K562 (cell line): ENCODE measurements around the gene BTRC. TPM values are rescaled to one million over a fixed set of nuclear protein-coding genes. Genes with fewer than 3 reads are reported as not detected.

Source experiments
- ATAC-seq: fragments of 200-7000 bp; cut with Tn5 transposase; 3 replicates; pipeline ENCODE4 v1.9.1; 2020; ENCODE audit warnings: moderate library complexity
- BruUV-seq: library from RNA; stranded (reverse); fragments of 400-500 nt; replicated peaks from 2 replicates; lab custom pipeline; 2021; lab: Mats Ljungman, UMichigan
- CTCF ChIA-PET: fragments of 300-600 bp; formaldehyde crosslinking; extraction: SDS; loops from one replicate; lab custom pipeline; 2021; ENCODE audit warnings: low intra/inter-chr PET ratio; lab: Yijun Ruan, JAX
- POLR2A ChIA-PET: fragments of 300-600, 350-650 bp; sonication (Branson Sonifier 250); formaldehyde crosslinking; extraction: SDS; loops from one replicate; lab custom pipeline; 2021; ENCODE audit warnings: antibody characterized with exemption, inconsistent platforms; lab: Yijun Ruan, JAX
- DNase-seq, 4 experiments: peaks; one replicate each; pipeline versions ENCODE4 v3.0.0 to v3.0.0-alpha.2; 2011 to 2018; ENCODE audit warnings: low spot score in 3 of 4, mixed read lengths in 3 of 4; ENCODE audit errors: extremely low read depth in 1 of 4
- FAIRE-seq: peaks from 2 replicates; lab custom pipeline; 2011; peaks lifted over from hg19 to GRCh38; lab: Jason Lieb, UNC
- H2AFZ ChIP-seq: 2 replicates; pipeline ENCODE4 v1.6.0; 2011; ENCODE audit warnings: low read depth, low read length, control low read depth, inconsistent platforms
- H3K27ac ChIP-seq: fragments of 200-600 bp; 3 replicates; pipeline ENCODE4 v1.8.0; 2011; ENCODE audit warnings: low read depth, mild to moderate bottlenecking, control low read depth, inconsistent platforms, low read length, moderate library complexity, mixed read lengths; ENCODE audit errors: extremely low read depth
- H3K27me3 ChIP-seq, 2 experiments: fragments of 300-600 bp in 1 of 2; 2 replicates in 1 of 2; 3 replicates in 1 of 2; pipeline versions ENCODE4 v1.6.0 to v1.8.0; 2011; ENCODE audit warnings: inconsistent platforms in 2 of 2, low read length in 2 of 2, mild to moderate bottlenecking in 1 of 2, mixed read lengths in 1 of 2, moderate library complexity in 1 of 2; ENCODE audit not compliant: control insufficient read depth in 2 of 2, insufficient read depth in 2 of 2
- H3K36me3 ChIP-seq: fragments of 300-600 bp; 3 replicates; pipeline ENCODE4 v1.8.0; 2011; ENCODE audit warnings: mild to moderate bottlenecking, low read length, inconsistent platforms; ENCODE audit not compliant: control insufficient read depth, insufficient read depth
- H3K4me1 ChIP-seq, 2 experiments: fragments of 200-600 bp in 1 of 2; replicated peaks in 1 of 2; 2 replicates in 1 of 2; 3 replicates in 1 of 2; pipeline versions ENCODE4 v1.5.1 to v1.8.0; 2011; ENCODE audit warnings: inconsistent platforms in 2 of 2, low read length in 2 of 2, mild to moderate bottlenecking in 1 of 2, mixed read lengths in 1 of 2, moderate library complexity in 1 of 2; ENCODE audit not compliant: control insufficient read depth in 2 of 2, insufficient read depth in 2 of 2
- H3K4me2 ChIP-seq: 2 replicates; pipeline ENCODE4 v1.6.1; 2011; ENCODE audit warnings: low read length, control low read depth, inconsistent platforms, mixed read lengths; ENCODE audit not compliant: insufficient read depth
- H3K4me3 ChIP-seq: fragments of 200-600 bp; sonication (generic), shearing (Covaris generic); 2 replicates; pipeline ENCODE4 v1.5.1; 2016; ENCODE audit warnings: control low read depth, inconsistent platforms
- H3K79me2 ChIP-seq: fragments of 200-600 bp; 3 replicates; pipeline ENCODE4 v1.8.0; 2011; ENCODE audit warnings: low read length, inconsistent platforms; ENCODE audit not compliant: control insufficient read depth, insufficient read depth
- H3K9ac ChIP-seq, 2 experiments: 2 replicates each; pipeline versions ENCODE4 v1.6.0 to v1.6.1; 2011; ENCODE audit warnings: low read depth in 2 of 2, low read length in 2 of 2, control low read depth in 1 of 2, inconsistent platforms in 1 of 2, mild to moderate bottlenecking in 1 of 2, mixed read lengths in 1 of 2; ENCODE audit not compliant: insufficient read depth in 1 of 2
- H3K9me1 ChIP-seq: one replicate; pipeline ENCODE4 v1.6.0; 2011; ENCODE audit warnings: inconsistent platforms, mild to moderate bottlenecking, low read length, moderate library complexity; ENCODE audit not compliant: control insufficient read depth, insufficient read depth
- H3K9me3 ChIP-seq: replicated peaks from 2 replicates; pipeline ENCODE4 v1.5.1; 2011; ENCODE audit warnings: low read depth, low read length, inconsistent platforms; ENCODE audit not compliant: control insufficient read depth, insufficient read depth
- H4K20me1 ChIP-seq: replicated peaks from 2 replicates; pipeline ENCODE4 v1.6.1; 2011; ENCODE audit warnings: low read length, inconsistent platforms, mixed read lengths; ENCODE audit not compliant: control insufficient read depth, insufficient read depth
- CBFA2T3 ChIP-seq: fragments of 450-650 bp; IDR thresholded peaks from 2 replicates; pipeline ENCODE4 v1.6.1; 2017
- DNMT1 ChIP-seq: fragments of 450-650 bp; IDR thresholded peaks from 2 replicates; pipeline ENCODE4 v1.6.1; 2016; ENCODE audit warnings: antibody characterized with exemption, mild to moderate bottlenecking
- E4F1 ChIP-seq: fragments of 250-450 bp; sonication (Bioruptor Pico); IDR thresholded peaks from 2 replicates; pipeline ENCODE4 v1.5.0; 2021; ENCODE audit warnings: mild to moderate bottlenecking, borderline replicate concordance
- ELF4 ChIP-seq: fragments of 450-650 bp; formaldehyde crosslinking; IDR thresholded peaks from 2 replicates; pipeline ENCODE4 v1.4.0; 2022; ENCODE audit warnings: missing genetic modification characterization
- HDAC8 ChIP-seq: fragments of 450-650 bp; IDR thresholded peaks from 2 replicates; pipeline ENCODE4 v1.6.1; 2016; ENCODE audit warnings: mild to moderate bottlenecking, missing genetic modification characterization, moderate library complexity, missing compliant biosample characterization
- HNRNPLL ChIP-seq: fragments of 200-400 bp; formaldehyde crosslinking; IDR thresholded peaks from 2 replicates; pipeline ENCODE4 v1.6.1; 2017; ENCODE audit warnings: low read length, low read depth, mild to moderate bottlenecking; ENCODE audit not compliant: poor library complexity, severe bottlenecking
- PRDM10 ChIP-seq: fragments of 450-650 bp; IDR thresholded peaks from 2 replicates; pipeline ENCODE4 v1.6.1; 2018; ENCODE audit not compliant: partially characterized antibody
- RB1 ChIP-seq: fragments of 450-650 bp; IDR thresholded peaks from 2 replicates; pipeline ENCODE4 v1.6.1; 2017; ENCODE audit warnings: low read depth, mild to moderate bottlenecking
- RHOXF2B ChIP-seq: fragments of 250-450 bp; sonication (Bioruptor Pico); conservative IDR thresholded peaks from 2 replicates; pipeline ENCODE4 v1.5.1; 2021
- RNF2 ChIP-seq: sonication (generic); IDR thresholded peaks from 2 replicates; pipeline ENCODE4 v1.6.1; 2016
- SP2 ChIP-seq: IDR thresholded peaks from 2 replicates; pipeline ENCODE4 v1.6.1; 2011; ENCODE audit warnings: mild to moderate bottlenecking, low read depth, low read length, moderate library complexity; ENCODE audit not compliant: poor library complexity, severe bottlenecking; ENCODE audit errors: extremely low read depth
- TFE3 ChIP-seq: fragments of 450-650 bp; formaldehyde crosslinking; IDR thresholded peaks from 2 replicates; pipeline ENCODE4 v1.4.0; 2020; ENCODE audit warnings: mild to moderate bottlenecking, mixed read lengths
- XRCC3 ChIP-seq: fragments of 450-650 bp; IDR thresholded peaks from 2 replicates; pipeline ENCODE4 v1.6.1; 2017; ENCODE audit warnings: mild to moderate bottlenecking, moderate library complexity
- YY1 ChIP-seq, 3 experiments: IDR thresholded peaks; 2 replicates each; pipeline ENCODE4 v1.6.1; 2011; ENCODE audit warnings: low read length in 2 of 3, mild to moderate bottlenecking in 2 of 3, moderate library complexity in 2 of 3, borderline replicate concordance in 1 of 3, control low read depth in 1 of 3, low read depth in 1 of 3; ENCODE audit not compliant: insufficient read depth in 3 of 3, insufficient replicate concordance in 2 of 3, control insufficient read depth in 1 of 3, insufficient read length in 1 of 3; ENCODE audit errors: extremely low read depth in 1 of 3
- WGBS: fragments of 100-300 bp; shearing (Covaris generic); methylation state at CpG from one replicate; pipeline ENCODE4 v1.1.6; 2016; ENCODE audit warnings: low coverage, mixed read lengths; ENCODE audit not compliant: insufficient coverage; ENCODE audit errors: missing lambda C conversion rate; 5-methylcytosine and 5-hydroxymethylcytosine counted together
- in situ Hi-C: fragments of 300-500 bp; cut with MboI; formaldehyde crosslinking; loops from 4 replicates; pipeline ENCODE4 v1.15.0; 2018; ENCODE audit warnings: inconsistent platforms, mixed read lengths
- intact Hi-C: fragments of 100-400 bp; cut with micrococcal nuclease; formaldehyde crosslinking; loops from 2 replicates; pipeline ENCODE4 v1.14.2; 2022
- polyA plus RNA-seq, 8 experiments: library from polyadenylated mRNA; depleted of rRNA in 4 of 8; stranded (reverse) in 5 of 8; unstranded in 3 of 8; fragments of >200 nt; fragmentation: Nextera tagmentation in 2 of 8; fragmentation: Illumina TruSeq in 1 of 8; extraction: Ambion mirVana in 2 of 8; extraction: Trizol in 1 of 8; gene quantifications; 2 replicates each; pipeline versions ENCODE4 v1.2.1 to v1.2.3, GENCODE V29; 2011 to 2014; ENCODE audit warnings: inconsistent platforms in 1 of 8, missing spikeins in 1 of 8
- total RNA-seq, 7 experiments: library from RNA; depleted of rRNA in 6 of 7; stranded (reverse); fragments of >200 nt in 6 of 7; fragmentation: Illumina TruSeq in 2 of 7; extraction: Trizol in 2 of 7; gene quantifications; 2 replicates each; pipeline versions ENCODE4 v1.2.1 to v1.2.3, GENCODE V29; 2011 to 2021; ENCODE audit warnings: low replicate concordance in 1 of 7

Gene BTRC
- total and polyA plus RNA-seq, 9 of the 15 experiments (the other 6 are each of a cell fraction or from before 2014, with no cell fraction given): 1.6 to 15.4 (median 7.0) TPM

- TF ChIP-seq DNMT1 (no peak), RB1 (no peak), HDAC8 (tag) (no peak)
These were observed 208.3 kb downstream of the BTRC start (continued) for GRCh38 chr10:101562231-101562630.

GRCh38 chr10:101563007-101563406, 209.0 kb downstream of the BTRC start:
- intact Hi-C loops: no loop called here
- no peak for TF ChIP-seq RNF2
- TF ChIP-seq YY1 (IDR thresholded peaks at IDR 0.05; ENCODE audit: borderline replicate concordance in 1 of 3, control insufficient read depth in 1 of 3, extremely low read depth in 1 of 3, insufficient read depth in 3 of 3, insufficient read length in 1 of 3, insufficient replicate concordance in 2 of 3, low read depth in 1 of 3, low read length in 2 of 3): no peak
- TF ChIP-seq E4F1 (CRISPR knock-in tag): no peak
- no peak for TF ChIP-seq RHOXF2B (CRISPR knock-in tag)
- TF ChIP-seq PRDM10: no peak
- TF ChIP-seq CBFA2T3: no peak
- no peak for TF ChIP-seq HNRNPLL
- TF ChIP-seq TFE3 (CRISPR knock-in tag): no peak
- no peak for TF ChIP-seq XRCC3
- TF ChIP-seq SP2: no peak
- no peak for TF ChIP-seq ELF4 (CRISPR knock-in tag)

More at GRCh38 chr10:101563007-101563406, 209.0 kb downstream of the BTRC start:
- Histone ChIP-seq H2AFZ (no peak overlapping the region), H3K4me2 (no peak overlapping the region), H3K9me3 (no peaks in the 10 kb centered on the region), H3K79me2 (no peaks in the 10 kb centered on the region), H3K27ac (no peak overlapping the region), H3K9ac (no peak overlapping the region), H3K9me1 (no peaks in the 10 kb centered on the region), H3K27me3 (no peaks in the 10 kb centered on the region), H4K20me1 (no peaks in the 10 kb centered on the region), H3K36me3 (no peaks in the 10 kb centered on the region), H3K4me3 (no peak overlapping the region), H3K4me1 (peaks cover 9 to 26% of the 10 kb centered on the region in 2 experiments; a peak in 4 of 5 replicates)
- in situ Hi-C loops: no loop called here
- no TSS peak for BruUV-seq
- FAIRE-seq (no peak), ATAC-seq (no peak), DNase-seq (no peak)
- ChIA-PET POLR2A (interaction anchor here (0.5 to 0.6 kb wide), 2 partner anchors 35 to 254 kb away, joined by 3 read pairs; no protein-coding TSS in a partner anchor), CTCF (no interaction called here)
- 51% methylated on average over 3 of the region's 3 CpGs for WGBS
